Neural crest cell (in vitro differentiated cells): ENCODE measurements around the gene GPHB5. TPM values are rescaled to one million over a fixed set of nuclear protein-coding genes. Genes with fewer than 3 reads are reported as not detected.

Experiments used
- DNase-seq: peaks from one replicate; pipeline ENCODE4 v3.0.0; 2021; ENCODE audit warnings: low read depth, mixed read lengths, low spot score
- H3K27ac Mint-ChIP-seq: one replicate; pipeline ENCODE4 v1.8.0; 2021; ENCODE audit warnings: mild to moderate bottlenecking, mixed read lengths; ENCODE audit not compliant: unreplicated experiment
- H3K27me3 Mint-ChIP-seq: 2 replicates; pipeline ENCODE4 v1.8.0; 2021; ENCODE audit warnings: low read depth, mild to moderate bottlenecking, mixed read lengths
- H3K36me3 Mint-ChIP-seq: 2 replicates; pipeline ENCODE4 v1.8.0; 2021; ENCODE audit warnings: low read depth, mild to moderate bottlenecking, mixed read lengths
- H3K4me1 Mint-ChIP-seq: 2 replicates; pipeline ENCODE4 v1.8.0; 2021; ENCODE audit warnings: mixed read lengths
- H3K4me3 Mint-ChIP-seq: one replicate; pipeline ENCODE4 v1.8.0; 2021; ENCODE audit warnings: mild to moderate bottlenecking, mixed read lengths
- H3K9me3 Mint-ChIP-seq: 2 replicates; pipeline ENCODE4 v1.8.0; 2021; ENCODE audit warnings: mixed read lengths
- total RNA-seq: library from RNA; stranded (reverse); gene quantifications from 2 replicates; pipeline ENCODE4 v1.2.1, GENCODE V29; 2021
- TF ChIP-seq, protein P1 (sequence below): fragments of 200-600 bp; sonication (generic); conservative IDR thresholded peaks from 2 replicates; pipeline ENCODE4 v1.5.0; 2021; ENCODE audit warnings: antibody characterized with exemption, mild to moderate bottlenecking

GPHB5 gene
- total RNA-seq, 1 donor from 2014 or later: not detected

DNA sequence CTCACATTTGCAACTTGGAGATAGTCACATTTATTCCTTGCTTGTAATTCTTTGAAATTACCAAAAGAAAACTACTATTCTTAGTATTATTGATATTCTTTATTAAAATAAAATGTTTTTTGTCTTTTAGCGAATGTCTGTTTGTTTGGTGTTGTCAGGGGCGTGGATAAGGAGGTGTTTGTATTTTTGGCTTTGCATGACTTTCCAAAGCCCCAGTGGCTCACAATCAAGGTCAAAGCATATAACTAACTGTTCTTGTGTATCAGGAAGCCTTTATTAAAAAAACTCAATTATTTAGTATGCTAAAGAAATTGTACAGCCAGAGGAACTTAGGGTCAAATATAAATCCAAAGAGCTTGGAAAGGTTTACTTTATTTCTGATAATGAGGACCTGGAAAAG, 17.9 kb downstream of the GPHB5 start:
- Mint-ChIP-seq H3K4me1 (no peaks in the 10 kb centered on the region), H3K27me3 (no peaks in the 10 kb centered on the region), H3K36me3 (peaks cover 5% of the 10 kb centered on the region), H3K27ac (no peak overlapping the region), H3K9me3 (peaks cover 8% of the 10 kb centered on the region), H3K4me3 (no peak overlapping the region)
- DNase-seq: no peak
- TF ChIP-seq, protein P1, sequence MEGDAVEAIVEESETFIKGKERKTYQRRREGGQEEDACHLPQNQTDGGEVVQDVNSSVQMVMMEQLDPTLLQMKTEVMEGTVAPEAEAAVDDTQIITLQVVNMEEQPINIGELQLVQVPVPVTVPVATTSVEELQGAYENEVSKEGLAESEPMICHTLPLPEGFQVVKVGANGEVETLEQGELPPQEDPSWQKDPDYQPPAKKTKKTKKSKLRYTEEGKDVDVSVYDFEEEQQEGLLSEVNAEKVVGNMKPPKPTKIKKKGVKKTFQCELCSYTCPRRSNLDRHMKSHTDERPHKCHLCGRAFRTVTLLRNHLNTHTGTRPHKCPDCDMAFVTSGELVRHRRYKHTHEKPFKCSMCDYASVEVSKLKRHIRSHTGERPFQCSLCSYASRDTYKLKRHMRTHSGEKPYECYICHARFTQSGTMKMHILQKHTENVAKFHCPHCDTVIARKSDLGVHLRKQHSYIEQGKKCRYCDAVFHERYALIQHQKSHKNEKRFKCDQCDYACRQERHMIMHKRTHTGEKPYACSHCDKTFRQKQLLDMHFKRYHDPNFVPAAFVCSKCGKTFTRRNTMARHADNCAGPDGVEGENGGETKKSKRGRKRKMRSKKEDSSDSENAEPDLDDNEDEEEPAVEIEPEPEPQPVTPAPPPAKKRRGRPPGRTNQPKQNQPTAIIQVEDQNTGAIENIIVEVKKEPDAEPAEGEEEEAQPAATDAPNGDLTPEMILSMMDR: no peak

DNA sequence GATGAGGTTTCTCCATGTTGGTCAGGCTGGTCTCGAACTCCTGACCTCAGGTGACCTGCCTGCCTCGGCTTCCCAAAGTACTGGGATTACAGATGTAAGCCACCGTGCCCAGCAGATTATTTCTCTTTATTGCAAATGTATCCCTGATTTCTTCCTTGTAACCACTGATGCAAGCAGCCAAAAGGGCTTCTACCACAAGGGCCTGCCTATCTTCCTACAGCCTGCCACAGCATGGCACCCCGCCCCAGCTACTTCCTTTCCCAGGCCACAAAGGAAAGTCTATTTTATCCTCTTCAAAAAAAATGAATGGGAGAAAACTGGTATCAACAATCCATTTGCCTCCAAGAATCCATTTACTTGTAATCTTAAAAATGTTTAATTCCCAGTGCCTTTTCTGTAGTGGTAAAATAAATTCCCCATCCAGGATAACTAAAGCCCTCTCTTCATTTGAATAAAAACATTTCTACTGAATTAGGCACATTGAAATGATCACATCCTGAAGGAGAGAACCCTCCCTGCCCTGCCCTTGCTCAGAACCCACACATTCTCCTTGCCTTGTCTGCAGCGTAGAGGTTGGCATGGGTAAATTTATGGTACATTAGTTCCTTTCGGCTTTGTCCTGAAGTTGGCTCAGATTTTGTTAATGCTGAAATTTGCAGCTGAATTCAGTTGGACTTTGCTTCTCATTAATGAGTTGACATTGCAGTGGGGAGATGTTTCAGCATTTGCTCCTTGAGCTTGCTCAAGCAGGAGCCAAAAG, 19.2 kb downstream of the GPHB5 start:
- no peak overlapping the region for H3K4me3 Mint-ChIP-seq
- DNase-seq: no peak
- H3K27ac Mint-ChIP-seq: no peak overlapping the region
- H3K4me1 Mint-ChIP-seq: no peaks in the 10 kb centered on the region
- peaks cover 13% of the 10 kb centered on the region for H3K9me3 Mint-ChIP-seq
- H3K27me3 Mint-ChIP-seq: no peaks in the 10 kb centered on the region
- peaks cover 11% of the 10 kb centered on the region for H3K36me3 Mint-ChIP-seq
- TF ChIP-seq, protein P1: no peak

DNA sequence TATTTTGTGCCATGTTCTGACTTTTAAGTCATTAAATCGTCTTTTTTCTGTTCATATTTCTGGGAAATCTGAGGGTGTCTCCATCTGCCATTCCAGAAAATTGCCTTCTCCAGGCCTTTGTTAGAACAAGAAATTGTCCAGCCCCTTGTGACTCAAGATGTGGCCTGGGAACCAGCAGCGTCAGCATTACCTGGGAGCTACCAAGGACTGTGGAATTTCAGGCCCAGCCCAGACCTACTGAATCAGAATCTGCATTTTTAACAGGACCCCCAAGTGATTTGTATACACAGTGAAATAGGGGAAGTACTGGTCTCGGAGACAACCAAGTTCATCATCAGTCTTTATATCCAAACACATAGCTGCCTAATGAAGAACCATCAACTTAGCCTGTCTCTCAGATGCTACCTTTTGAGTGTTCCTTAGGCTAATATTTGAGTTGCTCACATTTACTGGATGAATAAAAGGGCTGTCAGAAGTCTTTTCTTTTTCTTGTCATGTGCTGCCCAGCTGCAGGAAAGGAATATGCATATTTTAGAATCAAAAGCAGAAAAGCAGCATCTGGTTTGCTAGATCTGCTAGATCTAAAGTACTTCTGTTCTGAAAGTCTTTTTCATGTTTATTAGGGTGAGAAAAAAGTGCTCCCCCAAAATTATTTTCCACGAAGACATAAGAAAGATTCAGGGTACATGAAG, 21.2 kb downstream of the GPHB5 start:
- Mint-ChIP-seq H3K27me3 (no peaks in the 10 kb centered on the region), H3K36me3 (peaks cover 18% of the 10 kb centered on the region), H3K27ac (no peak overlapping the region), H3K4me3 (no peak overlapping the region), H3K4me1 (no peaks in the 10 kb centered on the region), H3K9me3 (peaks cover 13% of the 10 kb centered on the region)
- DNase-seq: no peak
- TF ChIP-seq, protein P1: no peak

DNA sequence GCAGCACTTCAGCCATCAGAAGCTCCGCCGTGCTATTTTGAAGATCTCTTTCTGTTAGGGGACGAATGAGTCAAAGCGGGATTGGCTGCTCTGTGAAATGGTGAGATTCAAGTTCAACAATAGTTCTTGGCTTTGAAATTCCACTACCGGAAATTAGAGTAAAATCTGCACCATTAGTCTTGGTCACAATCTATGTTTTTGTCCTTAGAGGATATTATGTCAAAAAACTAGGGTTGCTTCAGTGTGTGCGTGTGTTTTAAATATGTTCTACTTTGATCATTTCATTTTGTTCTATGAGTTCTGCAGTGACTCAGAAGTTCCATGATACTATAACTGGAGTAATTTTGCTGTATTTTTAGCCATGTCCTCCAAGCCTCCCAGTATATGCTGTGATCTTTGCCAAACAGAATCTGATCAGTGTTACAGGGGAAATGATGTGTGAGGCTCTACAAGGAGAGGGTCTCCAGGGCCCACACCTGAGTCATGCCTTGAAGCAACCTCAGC, 22.6 kb downstream of the GPHB5 start:
- Mint-ChIP-seq H3K4me1 (peaks cover 3% of the 10 kb centered on the region), H3K4me3 (no peak overlapping the region), H3K9me3 (peaks cover 13% of the 10 kb centered on the region), H3K27ac (no peak overlapping the region), H3K27me3 (no peaks in the 10 kb centered on the region), H3K36me3 (peaks cover 23% of the 10 kb centered on the region)
- TF ChIP-seq, protein P1: no peak
- no peak for DNase-seq

DNA sequence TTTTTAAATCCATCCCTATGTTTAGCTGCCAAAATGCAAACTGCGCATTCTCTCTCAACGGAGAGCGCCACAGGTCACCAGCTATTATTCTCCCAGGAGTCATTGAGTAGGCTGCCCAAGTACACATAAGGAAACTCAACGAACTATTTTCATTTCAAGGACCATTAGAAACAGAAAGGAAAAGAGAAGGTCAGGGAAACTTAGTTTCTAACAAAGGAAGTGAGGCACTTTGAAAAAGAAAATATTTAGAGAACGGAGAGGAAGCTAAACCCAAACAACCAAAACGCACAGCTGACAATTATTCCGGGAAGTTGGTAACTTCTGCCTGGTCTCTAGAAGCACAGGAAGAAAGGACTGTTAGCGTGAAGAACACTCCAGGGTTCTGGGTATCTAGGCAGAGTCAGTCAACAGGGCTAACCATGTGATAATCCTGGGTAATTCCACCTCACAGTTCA, 23.5 kb downstream of the GPHB5 start:
- H3K36me3 Mint-ChIP-seq: peaks cover 25% of the 10 kb centered on the region
- no peak for DNase-seq
- H3K9me3 Mint-ChIP-seq: peaks cover 13% of the 10 kb centered on the region
- H3K27me3 Mint-ChIP-seq: no peaks in the 10 kb centered on the region
- no peak overlapping the region for H3K4me3 Mint-ChIP-seq
- no peak overlapping the region for H3K27ac Mint-ChIP-seq
- TF ChIP-seq, protein P1: no peak
- peaks cover 8% of the 10 kb centered on the region for H3K4me1 Mint-ChIP-seq
